K562 (cell line): ENCODE results near the gene SPAG4. TPM values are rescaled to one million over a fixed set of nuclear protein-coding genes. Genes with fewer than 3 reads are reported as not detected.

Experiments used
- ARNT ChIP-seq, 2 experiments: fragments of 450-650 bp; IDR thresholded peaks; 2 replicates each; pipeline ENCODE4 v1.6.1; 2016; ENCODE audit warnings: mild to moderate bottlenecking in 1 of 2
- CHD1 ChIP-seq: fragments of 200-600 bp; sonication (generic); IDR thresholded peaks from one replicate; pipeline ENCODE4 v1.6.1; 2012; ENCODE audit warnings: mild to moderate bottlenecking, moderate library complexity, low read length, inconsistent platforms
- ELF1 ChIP-seq: fragments of 200-800 bp; sonication (Bioruptor generic); IDR thresholded peaks from 2 replicates; pipeline ENCODE4 v1.6.1; 2016; ENCODE audit warnings: missing genetic modification characterization, missing compliant biosample characterization
- IRF9 ChIP-seq: fragments of 450-650 bp; IDR thresholded peaks from 2 replicates; pipeline ENCODE4 v1.6.1; 2016; ENCODE audit warnings: missing biosample characterization, missing genetic modification characterization
- NBN ChIP-seq: fragments of 450-650 bp; IDR thresholded peaks from 2 replicates; pipeline ENCODE4 v1.6.1; 2016; ENCODE audit warnings: low read depth, mild to moderate bottlenecking
- PBX2 ChIP-seq, 2 experiments: IDR thresholded peaks in 1 of 2; conservative IDR thresholded peaks in 1 of 2; 2 replicates each; pipeline ENCODE4 v1.6.1; 2016; ENCODE audit warnings: low read depth in 2 of 2, mild to moderate bottlenecking in 1 of 2, missing compliant biosample characterization in 1 of 2, missing genetic modification characterization in 1 of 2, moderate library complexity in 1 of 2
- POLR2AphosphoS5 ChIP-seq: IDR thresholded peaks from 2 replicates; pipeline ENCODE4 v1.6.1; 2011; ENCODE audit warnings: mild to moderate bottlenecking, low read depth, low read length, moderate library complexity; ENCODE audit not compliant: control insufficient read depth, insufficient read depth
- REST ChIP-seq, 2 experiments: fragments of 450-650 bp; formaldehyde crosslinking in 1 of 2; IDR thresholded peaks; 2 replicates each; pipeline versions ENCODE4 v1.4.0 to v1.6.1; 2014 to 2020; ENCODE audit warnings: mild to moderate bottlenecking in 2 of 2, borderline replicate concordance in 1 of 2, low read depth in 1 of 2
- TOE1 ChIP-seq, 2 experiments: fragments of 450-650 bp in 1 of 2; sonication (generic) in 1 of 2; formaldehyde crosslinking in 1 of 2; IDR thresholded peaks; 2 replicates each; pipeline versions ENCODE4 v1.7.1 to v1.8.0; 2016 to 2022; ENCODE audit warnings: borderline replicate concordance in 2 of 2, mild to moderate bottlenecking in 2 of 2, antibody characterized with exemption in 1 of 2, inconsistent platforms in 1 of 2, low read depth in 1 of 2, missing genetic modification reagents in 1 of 2, moderate library complexity in 1 of 2
- ZKSCAN8 ChIP-seq: fragments of 200-800 bp; sonication (Bioruptor generic); IDR thresholded peaks from 2 replicates; pipeline ENCODE4 v1.6.1; 2016; ENCODE audit warnings: missing genetic modification characterization, missing compliant biosample characterization
- ZNF143 ChIP-seq: sonication (generic); formaldehyde crosslinking; IDR thresholded peaks from 2 replicates; pipeline ENCODE4 v1.9.0; 2022; ENCODE audit warnings: mild to moderate bottlenecking, missing genetic modification reagents
- ZNF431 ChIP-seq: sonication (generic); formaldehyde crosslinking; IDR thresholded peaks from 2 replicates; pipeline ENCODE4 v1.8.0; 2022; ENCODE audit warnings: mild to moderate bottlenecking, missing genetic modification reagents
- ZNF785 ChIP-seq: fragments of 250-450 bp; sonication (Bioruptor Pico); IDR thresholded peaks from 2 replicates; pipeline ENCODE4 v1.4.0; 2020; ENCODE audit warnings: mild to moderate bottlenecking
- polyA plus RNA-seq, 8 experiments: library from polyadenylated mRNA; depleted of rRNA in 4 of 8; stranded (reverse) in 5 of 8; unstranded in 3 of 8; fragments of >200 nt; fragmentation: Nextera tagmentation in 2 of 8; fragmentation: Illumina TruSeq in 1 of 8; extraction: Ambion mirVana in 2 of 8; extraction: Trizol in 1 of 8; gene quantifications; 2 replicates each; pipeline versions ENCODE4 v1.2.1 to v1.2.3, GENCODE V29; 2011 to 2014; ENCODE audit warnings: inconsistent platforms in 1 of 8, missing spikeins in 1 of 8
- total RNA-seq, 7 experiments: library from RNA; depleted of rRNA in 6 of 7; stranded (reverse); fragments of >200 nt in 6 of 7; fragmentation: Illumina TruSeq in 2 of 7; extraction: Trizol in 2 of 7; gene quantifications; 2 replicates each; pipeline versions ENCODE4 v1.2.1 to v1.2.3, GENCODE V29; 2011 to 2021; ENCODE audit warnings: low replicate concordance in 1 of 7

The SPAG4 gene
- total and polyA plus RNA-seq, 9 of the 15 experiments (the other 6 are each of a cell fraction or from before 2014, with no cell fraction given): 1.6 to 11.4 (median 4.6) TPM

GRCh38 chr20:35663516-35664465, 48.2 kb downstream of the SPAG4 start (continued):
- TF ChIP-seq PBX2 (CRISPR knock-in tag; IDR thresholded peaks at IDR 0.05; ENCODE audit: low read depth): no peak
- no peak for TF ChIP-seq PBX2 (tag; conservative IDR thresholded peaks at IDR 0.05; ENCODE audit: low read depth)
- TF ChIP-seq NBN: no peak
- TF ChIP-seq ELF1 (tag): no peak
- TF ChIP-seq ZNF143: no peak
- TF ChIP-seq IRF9 (tag): no peak
- peak in 1 of 2 experiments; percentile 38; a peak in 1 of 4 replicates for TF ChIP-seq ARNT (IDR thresholded peaks at IDR 0.05)
- TF ChIP-seq ZNF785 (CRISPR knock-in tag): no peak
- TF ChIP-seq CHD1: peak; percentile 44
- TF ChIP-seq POLR2AphosphoS5: peak; percentile 46; the same call in 1 of the 2 replicates
- TF ChIP-seq TOE1 (IDR thresholded peaks at IDR 0.05; ENCODE audit: borderline replicate concordance): no peak
- no peak for TF ChIP-seq TOE1 (CRISPR knock-in tag; IDR thresholded peaks at IDR 0.05; ENCODE audit: borderline replicate concordance, low read depth)
- TF ChIP-seq ZKSCAN8 (CRISPR knock-in tag): no peak
- TF ChIP-seq ZNF431: no peak
- no peak for TF ChIP-seq REST (IDR thresholded peaks at IDR 0.05; ENCODE audit: borderline replicate concordance)
- TF ChIP-seq REST (CRISPR knock-in tag; IDR thresholded peaks at IDR 0.05; ENCODE audit: low read depth): no peak
